ENCODE data around the gene FAM110A.
"Not testable (repeated sequence)": the region's sequence is repeated elsewhere in the genome, so short reads cannot be mapped to it uniquely, and the experiment has no call there.

The FAM110A gene

GRCh38 chr20:873875-874607, 40.5 kb downstream of the FAM110A start:
- no peak for DNase-seq (ENCODE audit: low read depth)

GRCh38 chr20:875115-875514, 41.6 kb downstream of the FAM110A start:
- no peak for DNase-seq (ENCODE audit: low read depth)

- DNase-seq (ENCODE audit: low read depth) = no peak
Observed at GRCh38 chr20:877814-878213, 44.3 kb downstream of the FAM110A start.

GRCh38 chr20:878511-879307, 45.2 kb downstream of the FAM110A start:
- no peak for DNase-seq (ENCODE audit: low read depth)

GRCh38 chr20:879626-880025, 46.1 kb downstream of the FAM110A start:
- DNase-seq (ENCODE audit: low read depth) = no peak

GRCh38 chr20:881051-881782, 47.7 kb downstream of the FAM110A start:
- no peak for DNase-seq (ENCODE audit: low read depth)

GRCh38 chr20:881783-882144, 48.2 kb downstream of the FAM110A start:
- no peak for DNase-seq (ENCODE audit: low read depth)

GRCh38 chr20:884983-885952, 51.8 kb downstream of the FAM110A start:
- DNase-seq (ENCODE audit: low read depth) = no peak

- DNase-seq (ENCODE audit: low read depth) = no peak
Observed at GRCh38 chr20:887137-887536, 53.6 kb downstream of the FAM110A start.

GRCh38 chr20:888057-888456, 54.5 kb downstream of the FAM110A start:
- DNase-seq (ENCODE audit: low read depth) = no peak

GRCh38 chr20:889106-889505, 55.6 kb downstream of the FAM110A start:
- DNase-seq (ENCODE audit: low read depth) = no peak

- DNase-seq (ENCODE audit: low read depth) = no peak
Observed at GRCh38 chr20:889932-890463, 56.5 kb downstream of the FAM110A start.

GRCh38 chr20:890666-891057, 57.1 kb downstream of the FAM110A start:
- no peak for DNase-seq (ENCODE audit: low read depth)

- no peak for DNase-seq (ENCODE audit: low read depth)
Observed at GRCh38 chr20:891058-891705, 57.7 kb downstream of the FAM110A start.

GRCh38 chr20:891706-892080, 58.2 kb downstream of the FAM110A start:
- no peak for DNase-seq (ENCODE audit: low read depth)

- not testable (repeated sequence) for DNase-seq (ENCODE audit: low read depth)
Observed at GRCh38 chr20:892371-892770, 58.9 kb downstream of the FAM110A start.
